ENCODE results near the gene TCF3. TPM values are rescaled to one million over a fixed set of nuclear protein-coding genes. Genes with fewer than 3 reads are reported as not detected.

The TCF3 gene
- total and polyA plus RNA-seq, 2 of the 8 experiments (the other 6 are each of a cell fraction or from before 2014, with no cell fraction given), result 241 to 348 TPM

- Histone ChIP-seq H4K5ac (ENCODE audit: insufficient read length, low read depth, low read length) (no peak overlapping the region), H3K4me1 (replicated peaks in 1 of 4; ENCODE audit: control insufficient read depth in 3 of 4, insufficient read depth in 4 of 4, low read length in 3 of 4) (no peaks in the 10 kb centered on the region; a peak in 1 of 7 replicates), H3K79me1 (ENCODE audit: low read depth, low read length) (peaks cover 22% of the 10 kb centered on the region), H3K9me3 (ENCODE audit: insufficient read depth in 2 of 2, low read depth in 1 of 2, low read length in 1 of 2) (no peaks in the 10 kb centered on the region), H4K20me1 (replicated peaks in 1 of 2; ENCODE audit: control insufficient read depth in 1 of 2, insufficient read depth in 2 of 2, low read length in 2 of 2) (peaks cover 29 to 45% of the 10 kb centered on the region in 2 experiments), H3K23me2 (ENCODE audit: low read depth, low read length) (no peaks in the 10 kb centered on the region), H3K79me2 (ENCODE audit: control insufficient read depth in 1 of 2, insufficient read depth in 2 of 2, low read length in 2 of 2) (peaks cover 3 to 61% of the 10 kb centered on the region in 2 experiments), H3K56ac (replicated peaks; ENCODE audit: insufficient read length, low read depth, low read length) (no peak overlapping the region), H3K27me3 (replicated peaks in 1 of 4; ENCODE audit: control insufficient read depth in 3 of 4, extremely low read depth in 1 of 4, insufficient read depth in 3 of 4, low read length in 3 of 4) (no peaks in the 10 kb centered on the region), H2BK12ac (ENCODE audit: low read depth, low read length) (no peak overlapping the region), H3K27ac (ENCODE audit: low read depth, low read length) (no peak overlapping the region), H3K4ac (replicated peaks; ENCODE audit: insufficient read length, low read depth, low read length) (no peak overlapping the region), H4K91ac (replicated peaks; ENCODE audit: insufficient read length, low read length) (no peak overlapping the region), H2BK120ac (replicated peaks; ENCODE audit: low read depth, low read length) (no peak overlapping the region), H2BK15ac (ENCODE audit: low read length) (no peak overlapping the region), H3K18ac (ENCODE audit: extremely low read depth, low read length) (no peak overlapping the region), H2BK5ac (ENCODE audit: low read depth, low read length) (no peak overlapping the region; the same call in 1 of the 2 replicates), H3K14ac (ENCODE audit: insufficient read length) (no peak overlapping the region), H3K9ac (replicated peaks in 1 of 4; ENCODE audit: extremely low read depth in 1 of 4, low read depth in 3 of 4, low read length in 3 of 4) (no peak overlapping the region), H2BK20ac (ENCODE audit: low read length) (no peak overlapping the region), H3K23ac (ENCODE audit: insufficient read length) (no peak overlapping the region), H4K8ac (ENCODE audit: extremely low read depth, insufficient read depth, low read length) (no peak overlapping the region), H3K4me3 (ENCODE audit: extremely low read depth in 1 of 4, insufficient read depth in 2 of 4, low read depth in 3 of 4, low read length in 4 of 4) (no peak overlapping the region), H3K4me2 (ENCODE audit: insufficient read depth in 1 of 2, low read depth in 2 of 2, low read length in 2 of 2) (no peak overlapping the region), H2AK5ac (ENCODE audit: low read depth, low read length) (no peak overlapping the region), H3K36me3 (ENCODE audit: control insufficient read depth in 2 of 4, insufficient read depth in 4 of 4, low read length in 3 of 4) (peaks cover 0 to 15% (median 0%) of the 10 kb centered on the region in 4 experiments; a peak in 6 of 8 replicates), H2AFZ (ENCODE audit: low read length) (no peak overlapping the region)
- ChIA-PET CTCF (ENCODE audit: partially characterized antibody) (interaction anchor here (1.8 kb wide), 1 partner anchor 14 kb away, joined by 8 read pairs; no protein-coding TSS in a partner anchor), POLR2A (ENCODE audit: partially characterized antibody) (interaction anchor here (1.9 kb wide), 1 partner anchor 15 kb away, joined by 4 read pairs; no protein-coding TSS in a partner anchor)
- DNase-seq (ENCODE audit: low read depth in 1 of 2, low spot score in 2 of 2) (no peak), FAIRE-seq (no peak)
- 96% methylated on average over 24 of the region's 25 CpGs; no CpG with 5 or more reads in 1 of the 2 experiments for WGBS, 2 experiments (ENCODE audit: extremely low coverage in 1 of 2, insufficient coverage in 1 of 2, insufficient read length in 1 of 2, insufficient replicate concordance in 2 of 2, low coverage in 1 of 2, low lambda C conversion rate in 2 of 2, missing lambda C conversion rate in 1 of 2)
- TF ChIP-seq JUN (IDR thresholded peaks at IDR 0.05; ENCODE audit: low read depth, low read length), result no peak
- TF ChIP-seq CHD1 (IDR thresholded peaks at IDR 0.05; ENCODE audit: low read depth, low read length), result no peak
- no peak for TF ChIP-seq HDAC2 (IDR thresholded peaks at IDR 0.05; ENCODE audit: borderline replicate concordance in 1 of 2, low read depth in 2 of 2, low read length in 2 of 2)
- no peak for TF ChIP-seq MAFK (IDR thresholded peaks at IDR 0.05; ENCODE audit: low read depth, low read length)
- no peak for TF ChIP-seq YY1 (IDR thresholded peaks at IDR 0.05; ENCODE audit: low read depth, low read length)
- TF ChIP-seq TBP (IDR thresholded peaks at IDR 0.05; ENCODE audit: low read depth, low read length), result no peak
These were observed 92.0 kb downstream of the TCF3 start for GRCh38 chr19:1560286-1560882.

Measured in H1 (cell line).